Mammary epithelial cell (primary cell): ENCODE results near the gene PLEKHO2.

Experiments used
- EZH2 ChIP-seq: IDR thresholded peaks from 2 replicates; pipeline ENCODE4 v1.6.1; 2012; ENCODE audit warnings: low read length, inconsistent platforms, borderline replicate concordance
- TF ChIP-seq, protein P1 (sequence below), 2 donors: IDR thresholded peaks in 1 of 2; conservative IDR thresholded peaks in 1 of 2; 2 replicates each; pipeline ENCODE4 v1.5.1; 2011 to 2012; ENCODE audit warnings: inconsistent platforms in 2 of 2, low read length in 2 of 2, mild to moderate bottlenecking in 2 of 2, control low read depth in 1 of 2, low read depth in 1 of 2; ENCODE audit not compliant: insufficient read depth in 1 of 2; ENCODE audit errors: extremely low read depth in 1 of 2

GRCh38 chr15:64807051-64807749 lies 34.5 kb upstream of the PLEKHO2 start:
- TF ChIP-seq EZH2 = no peak
- TF ChIP-seq, protein P1, sequence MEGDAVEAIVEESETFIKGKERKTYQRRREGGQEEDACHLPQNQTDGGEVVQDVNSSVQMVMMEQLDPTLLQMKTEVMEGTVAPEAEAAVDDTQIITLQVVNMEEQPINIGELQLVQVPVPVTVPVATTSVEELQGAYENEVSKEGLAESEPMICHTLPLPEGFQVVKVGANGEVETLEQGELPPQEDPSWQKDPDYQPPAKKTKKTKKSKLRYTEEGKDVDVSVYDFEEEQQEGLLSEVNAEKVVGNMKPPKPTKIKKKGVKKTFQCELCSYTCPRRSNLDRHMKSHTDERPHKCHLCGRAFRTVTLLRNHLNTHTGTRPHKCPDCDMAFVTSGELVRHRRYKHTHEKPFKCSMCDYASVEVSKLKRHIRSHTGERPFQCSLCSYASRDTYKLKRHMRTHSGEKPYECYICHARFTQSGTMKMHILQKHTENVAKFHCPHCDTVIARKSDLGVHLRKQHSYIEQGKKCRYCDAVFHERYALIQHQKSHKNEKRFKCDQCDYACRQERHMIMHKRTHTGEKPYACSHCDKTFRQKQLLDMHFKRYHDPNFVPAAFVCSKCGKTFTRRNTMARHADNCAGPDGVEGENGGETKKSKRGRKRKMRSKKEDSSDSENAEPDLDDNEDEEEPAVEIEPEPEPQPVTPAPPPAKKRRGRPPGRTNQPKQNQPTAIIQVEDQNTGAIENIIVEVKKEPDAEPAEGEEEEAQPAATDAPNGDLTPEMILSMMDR (conservative IDR thresholded peaks at IDR 0.05 in 1 of 2, IDR thresholded peaks at IDR 0.05 in 1 of 2; ENCODE audit: extremely low read depth in 1 of 2, insufficient read depth in 1 of 2, low read depth in 1 of 2, low read length in 2 of 2) = no peak
